ENCODE data around the gene TELO2.

DNA sequence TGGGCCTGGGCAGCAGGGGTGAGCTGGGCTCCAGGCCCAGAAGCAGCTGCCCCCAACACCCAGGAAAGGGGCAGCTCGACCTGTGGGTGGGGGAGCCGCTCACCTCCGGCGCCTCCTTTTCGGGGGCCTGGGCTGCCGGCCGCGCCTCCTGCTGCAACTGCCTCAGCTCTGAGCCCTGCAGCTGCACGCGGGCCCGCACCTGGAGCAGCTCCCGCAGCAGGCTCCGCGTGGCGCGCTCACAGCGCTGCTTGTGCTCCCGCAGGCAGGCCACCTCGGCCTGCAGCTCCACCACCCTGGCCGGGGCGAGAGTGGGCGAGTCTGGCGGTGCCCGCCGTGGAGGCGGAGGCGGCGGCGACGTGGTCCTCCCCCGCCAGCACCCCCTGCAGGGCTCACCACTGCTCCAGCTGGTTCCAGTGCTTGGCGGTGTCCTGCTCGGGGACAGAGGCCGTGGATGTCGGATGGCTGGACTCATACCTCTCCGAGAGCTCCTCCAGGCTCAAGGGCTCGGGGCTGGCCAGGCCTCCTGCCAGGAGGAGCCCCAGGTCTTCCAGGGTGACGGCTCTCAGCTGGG is 49.7 kb upstream of the TELO2 start:
- TF ChIP-seq CTCF (IDR thresholded peaks at IDR 0.05; ENCODE audit: low read length): no peak
- TF ChIP-seq EZH2 (IDR thresholded peaks at IDR 0.05; ENCODE audit: borderline replicate concordance, low read length): no peak
